Stomach (tissue), 4 donors: ENCODE data around the gene PTPRG.

ENCODE experiments used
- CTCF ChIP-seq, 7 experiments: fragments of 450-650 bp in 4 of 7; fragments of 200-600 bp in 3 of 7; sonication (generic) in 3 of 7; IDR thresholded peaks; one replicate each; pipeline ENCODE4 v1.5.1; 2016 to 2019; ENCODE audit warnings: antibody characterized with exemption in 7 of 7, control low read depth in 2 of 7, mild to moderate bottlenecking in 1 of 7
- POLR2A ChIP-seq, 4 donors: fragments of 450-650 bp; IDR thresholded peaks; one replicate each; pipeline ENCODE4 v1.6.1; 2016; ENCODE audit warnings: antibody characterized with exemption in 4 of 4, control low read depth in 2 of 4, mild to moderate bottlenecking in 1 of 4, moderate library complexity in 1 of 4
- POLR2AphosphoS5 ChIP-seq, 3 donors: sonication (generic); formaldehyde crosslinking; IDR thresholded peaks; one replicate each; pipeline ENCODE4 v1.6.1; 2016; ENCODE audit warnings: antibody characterized with exemption in 3 of 3

- TF ChIP-seq POLR2A (IDR thresholded peaks at IDR 0.05): no peak
- TF ChIP-seq POLR2AphosphoS5 (IDR thresholded peaks at IDR 0.05): no peak
- TF ChIP-seq CTCF (IDR thresholded peaks at IDR 0.05): no peak
These were observed 688.6 kb downstream of the PTPRG start for GRCh38 chr3:62249855-62250543.
